Embryonic facial prominence (tissue), 1 donor: ENCODE results near the gene DTNB.

Experiments used
- DNase-seq: peaks from one replicate; pipeline ENCODE4 v3.0.0-alpha.2; 2016; ENCODE audit errors: extremely low spot score

The DTNB gene

GRCh38 chr2:25505182-25505581 is 168.2 kb downstream of the DTNB start:
- no peak for DNase-seq

DNA sequence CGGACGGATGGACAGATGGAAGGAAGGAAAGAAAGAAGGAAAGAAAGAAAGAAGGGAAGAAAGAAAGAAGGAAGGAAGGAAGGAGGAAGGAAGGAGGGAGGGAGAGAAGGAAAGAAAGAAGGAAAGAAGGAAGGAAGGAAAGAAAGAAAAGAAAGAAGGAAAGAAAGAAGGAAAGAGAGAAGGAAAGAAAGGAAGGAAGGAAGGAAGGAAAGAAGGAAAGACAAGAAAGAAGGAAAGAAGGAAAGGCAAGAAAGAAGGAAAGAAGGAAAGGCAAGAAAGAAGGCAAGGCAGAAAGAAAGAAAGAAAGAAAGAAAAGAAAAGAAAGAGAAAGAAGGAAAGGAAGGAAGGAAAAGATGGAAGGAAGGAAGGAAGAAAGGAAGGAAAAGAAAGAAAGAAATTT is 169.1 kb downstream of the DTNB start:
- no peak for DNase-seq

GRCh38 chr2:25499157-25499556 is 174.2 kb downstream of the DTNB start:
- DNase-seq = no peak

DNA sequence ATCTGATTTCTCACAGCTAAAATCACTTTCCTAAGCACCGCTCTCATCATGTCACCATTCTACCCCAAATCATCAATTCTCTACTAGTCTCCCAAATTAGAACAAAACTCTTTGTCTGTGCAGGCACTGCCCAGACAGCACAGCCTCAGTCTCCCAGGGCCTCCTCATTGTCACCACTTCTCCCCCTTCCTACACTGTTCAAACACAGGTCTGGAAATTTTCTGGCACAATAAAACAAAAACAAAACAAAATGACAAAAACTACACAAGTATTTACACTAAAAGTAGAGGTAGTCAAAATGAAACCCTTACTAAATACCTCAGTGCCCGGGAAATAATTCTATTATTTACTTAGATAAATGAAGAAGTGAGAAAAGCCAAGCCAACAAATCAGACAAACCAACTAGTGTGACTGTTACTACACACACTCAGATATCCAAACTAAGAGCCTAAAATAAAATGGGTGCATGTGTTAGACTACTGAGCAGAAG is 175.4 kb downstream of the DTNB start:
- no peak for DNase-seq

GRCh38 chr2:25497229-25497917 is 176.0 kb downstream of the DTNB start:
- no peak for DNase-seq

DNA sequence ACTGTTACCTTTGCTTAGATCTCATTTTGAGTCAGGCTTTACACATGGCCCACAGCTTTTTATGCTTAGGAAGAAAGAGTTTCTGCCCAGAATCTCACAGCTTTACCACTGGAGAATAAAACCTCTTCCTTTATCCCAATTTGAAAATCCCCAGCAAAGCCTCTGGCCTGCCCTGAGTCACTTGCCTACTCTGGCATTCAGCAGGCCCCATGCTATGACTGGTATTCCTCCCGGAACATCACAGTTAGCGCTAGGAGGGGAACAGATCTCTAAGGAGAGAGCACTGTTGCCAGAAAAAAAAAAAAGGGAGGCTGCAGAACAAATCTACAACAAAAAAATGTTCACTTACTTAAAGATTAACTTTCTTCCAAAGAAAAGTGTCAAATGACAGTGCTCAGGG is 178.8 kb downstream of the DTNB start:
- DNase-seq = no peak

- no peak for DNase-seq
Measured at GRCh38 chr2:25493207-25493606, 180.2 kb downstream of the DTNB start.

DNA sequence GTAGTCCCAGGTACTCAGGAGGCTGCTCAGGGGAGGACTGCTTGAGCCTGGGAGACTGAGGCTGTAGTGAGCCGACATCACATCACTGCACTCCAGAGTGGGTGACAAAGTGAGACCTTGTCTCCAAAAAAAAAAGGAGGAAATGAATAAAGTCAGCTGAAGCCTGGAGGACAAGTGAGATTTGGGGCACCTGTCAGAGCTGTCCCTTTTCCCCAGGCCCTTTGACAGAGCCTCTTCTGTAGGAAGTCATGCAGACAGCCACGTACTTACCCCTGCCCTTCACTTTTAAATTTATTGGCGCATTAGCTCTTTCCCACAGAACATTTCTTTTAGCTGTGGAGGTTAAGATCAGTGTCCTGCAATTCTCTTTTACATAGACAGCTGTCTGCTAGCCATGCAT is 180.7 kb downstream of the DTNB start:
- no peak for DNase-seq

- DNase-seq = no peak
Measured at GRCh38 chr2:25491966-25492532, 181.3 kb downstream of the DTNB start.

- no peak for DNase-seq
Measured at GRCh38 chr2:25491003-25491696, 182.2 kb downstream of the DTNB start.

- no peak for DNase-seq
Measured at GRCh38 chr2:25490217-25490616, 183.2 kb downstream of the DTNB start.

- DNase-seq = no peak
Measured at GRCh38 chr2:25489631-25490030, 183.7 kb downstream of the DTNB start.

- DNase-seq = no peak
Measured at GRCh38 chr2:25483607-25484266, 189.6 kb downstream of the DTNB start.

DNA sequence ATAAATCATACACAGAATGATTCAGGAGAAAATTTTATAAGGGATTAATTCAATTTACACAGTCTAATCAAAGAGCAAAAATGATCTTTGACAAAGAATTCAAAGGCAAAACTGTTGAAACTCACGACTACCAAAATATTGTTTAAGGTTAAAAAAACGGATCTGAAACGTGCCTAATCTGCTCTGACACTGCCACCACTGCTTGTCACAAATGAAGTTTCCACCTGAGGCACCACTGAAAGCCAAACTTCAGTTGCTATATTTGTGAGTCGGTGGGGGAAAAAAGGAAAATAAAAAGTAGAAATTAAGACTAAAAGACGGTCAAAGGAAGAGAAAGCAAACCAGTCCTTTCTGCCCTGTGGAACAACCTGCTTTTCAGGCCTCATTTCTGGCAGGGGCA is 191.0 kb downstream of the DTNB start:
- no peak for DNase-seq

GRCh38 chr2:25481381-25482300 is 191.7 kb downstream of the DTNB start:
- peak; percentile 12 for DNase-seq

DNA sequence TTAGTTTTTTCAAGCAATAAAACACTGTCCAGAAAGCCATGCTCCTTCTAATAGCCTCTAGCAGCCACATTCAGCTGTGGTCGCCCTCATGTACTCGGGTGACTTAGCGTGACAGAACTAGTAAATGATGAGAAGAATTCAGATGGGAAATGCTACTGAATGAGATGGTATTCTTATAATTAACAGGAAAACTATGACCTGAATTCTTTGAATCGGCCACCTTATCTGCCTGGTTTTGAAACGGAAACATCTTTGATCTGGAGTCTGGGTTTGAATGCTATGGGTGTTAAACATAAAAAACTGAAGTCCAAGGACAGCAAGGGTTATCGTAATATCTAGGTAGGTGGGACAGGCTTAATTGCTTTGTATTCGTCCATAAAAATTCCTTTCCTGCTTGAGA is 192.8 kb downstream of the DTNB start:
- DNase-seq = no peak

- DNase-seq = no peak
Measured at GRCh38 chr2:25479761-25480160, 193.6 kb downstream of the DTNB start.

DNA sequence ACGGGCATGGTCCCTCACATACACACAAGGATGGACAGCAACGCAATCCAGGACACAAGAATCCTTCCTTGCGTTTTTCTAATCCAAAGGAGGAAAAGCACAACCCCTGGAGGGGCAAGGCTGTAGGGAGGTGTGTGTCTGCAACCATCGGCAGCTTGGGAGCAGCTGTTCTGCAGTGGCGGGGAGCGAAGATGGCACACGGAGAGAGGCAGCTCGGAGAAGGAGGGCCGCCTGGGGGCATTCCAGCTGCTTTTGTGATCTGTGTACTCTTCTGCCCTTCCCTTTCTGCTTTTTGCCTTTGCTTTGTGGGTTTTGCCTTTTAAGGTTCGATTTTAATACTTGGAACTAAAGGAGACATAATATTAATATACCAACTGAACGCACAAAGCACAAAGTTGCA is 194.6 kb downstream of the DTNB start:
- DNase-seq = no peak

- DNase-seq = peak; percentile 18
Measured at GRCh38 chr2:25473758-25474340, 199.5 kb downstream of the DTNB start.

GRCh38 chr2:25473131-25473530 is 200.2 kb downstream of the DTNB start:
- DNase-seq = no peak

GRCh38 chr2:25470806-25471205 is 202.6 kb downstream of the DTNB start:
- DNase-seq = no peak
